Kidney epithelial cell (primary cell): ENCODE data around the gene SAXO2. TPM values are rescaled to one million over a fixed set of nuclear protein-coding genes. Genes with fewer than 3 reads are reported as not detected.
A peak's percentile ranks its signal among the peaks of the same experiment; 100 is the strongest.
"Not testable (repeated sequence)": the region's sequence is repeated elsewhere in the genome, so short reads cannot be mapped to it uniquely, and the experiment has no call there.

Experiments used
- DNase-seq: peaks from one replicate; pipeline ENCODE4 v3.0.0-alpha.2; 2010; ENCODE audit warnings: low read depth
- H3K27me3 ChIP-seq: 2 replicates; pipeline ENCODE4 v1.6.0; 2011; ENCODE audit warnings: low read length; ENCODE audit not compliant: control insufficient read depth, insufficient read depth
- H3K36me3 ChIP-seq: 2 replicates; pipeline ENCODE4 v1.5.1; 2011; ENCODE audit warnings: low read length; ENCODE audit not compliant: control insufficient read depth, insufficient read depth
- H3K4me3 ChIP-seq: 2 replicates; pipeline ENCODE4 v1.5.1; 2011; ENCODE audit warnings: low read depth, mild to moderate bottlenecking, control low read depth, low read length
- CTCF ChIP-seq: IDR thresholded peaks from 2 replicates; pipeline ENCODE4 v1.5.1; 2011; ENCODE audit warnings: mild to moderate bottlenecking, moderate library complexity, low read length, control low read depth, inconsistent platforms; ENCODE audit not compliant: insufficient read depth, poor library complexity, severe bottlenecking
- total RNA-seq: library from RNA; depleted of rRNA; stranded (reverse); fragments of >200 nt; gene quantifications from 2 replicates; pipeline ENCODE4 v1.2.3, GENCODE V29; 2015

SAXO2 gene
- total RNA-seq, 1 donor from 2014 or later = 0.79 TPM

- no peak for TF ChIP-seq CTCF
- Histone ChIP-seq H3K27me3 (no peaks in the 10 kb centered on the region), H3K36me3 (no peaks in the 10 kb centered on the region)
Observed at GRCh38 chr15:82239685-82240391, 22.8 kb upstream of the SAXO2 start.

GRCh38 chr15:82241836-82242499 lies 20.6 kb upstream of the SAXO2 start:
- H3K4me3 ChIP-seq, H3K27me3 ChIP-seq, H3K36me3 ChIP-seq: not testable (repeated sequence)
- peak; percentile 1 for DNase-seq

More at GRCh38 chr15:82239685-82240391, 22.8 kb upstream of the SAXO2 start:
- no peak overlapping the region for H3K4me3 ChIP-seq
- DNase-seq = no peak

- not testable (repeated sequence) for DNase-seq, H3K4me3 ChIP-seq, H3K27me3 ChIP-seq, H3K36me3 ChIP-seq
Observed at GRCh38 chr15:82243644-82244043, 19.0 kb upstream of the SAXO2 start.

GRCh38 chr15:82245956-82246355 lies 16.7 kb upstream of the SAXO2 start:
- not testable (repeated sequence) for H3K4me3 ChIP-seq, H3K27me3 ChIP-seq, DNase-seq, H3K36me3 ChIP-seq

GRCh38 chr15:82248261-82248660 lies 14.4 kb upstream of the SAXO2 start:
- not testable (repeated sequence) for DNase-seq, H3K36me3 ChIP-seq, H3K27me3 ChIP-seq, H3K4me3 ChIP-seq

GRCh38 chr15:82261566-82262421 lies 824 bp upstream of the SAXO2 start:
- H3K4me3 ChIP-seq = peak overlapping the region; percentile 75
- H3K36me3 ChIP-seq, H3K27me3 ChIP-seq: not testable (repeated sequence)
- DNase-seq = peak; percentile 18

- Histone ChIP-seq H3K36me3 (no peaks in the 10 kb centered on the region), H3K27me3 (no peaks in the 10 kb centered on the region), H3K4me3 (peak overlapping the region; percentile 75)
- DNase-seq = no peak
- no peak for TF ChIP-seq CTCF
Observed at GRCh38 chr15:82263350-82263749, 732 bp downstream of the SAXO2 start.

GRCh38 chr15:82267137-82267536 lies 4.5 kb downstream of the SAXO2 start:
- not testable (repeated sequence) for DNase-seq, H3K27me3 ChIP-seq, H3K36me3 ChIP-seq, H3K4me3 ChIP-seq

- not testable (repeated sequence) for DNase-seq, H3K4me3 ChIP-seq, H3K36me3 ChIP-seq, H3K27me3 ChIP-seq
Observed at GRCh38 chr15:82268454-82268853, 5.8 kb downstream of the SAXO2 start.
